Jurkat, Clone E6-1 (cell line): Measurements from ENCODE around the gene SLC25A47.
A peak's percentile ranks its signal among the peaks of the same experiment; 100 is the strongest.
"Not testable (repeated sequence)": the region's sequence is repeated elsewhere in the genome, so short reads cannot be mapped to it uniquely, and the experiment has no call there.

ENCODE experiments used
- DNase-seq: peaks from one replicate; pipeline ENCODE4 v3.0.0-alpha.2; 2011; ENCODE audit warnings: low read depth, low spot score
- H3K4me3 ChIP-seq: 2 replicates; pipeline ENCODE4 v1.5.1; 2011; ENCODE audit warnings: mild to moderate bottlenecking, low read length, control low read depth, moderate library complexity

The SLC25A47 gene

DNA sequence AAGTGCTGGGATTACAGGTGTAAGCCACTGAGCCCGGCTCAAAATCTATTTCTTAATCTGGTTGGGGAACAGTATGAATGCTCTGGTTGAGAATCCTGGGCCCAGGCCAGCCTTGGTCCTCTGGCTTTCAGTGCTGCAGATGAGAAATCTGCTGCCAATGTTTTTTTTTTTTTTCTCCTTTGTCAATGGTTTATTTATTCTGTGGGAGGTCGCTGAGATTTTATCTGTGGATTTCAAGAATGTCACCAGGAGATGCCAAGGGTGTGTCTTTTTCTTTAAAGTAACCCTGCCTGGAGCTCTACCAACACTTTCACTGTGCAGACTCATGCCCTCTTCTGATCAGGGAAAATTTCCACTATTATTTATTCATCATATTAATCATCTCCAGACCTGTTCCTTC, 20.5 kb upstream of the SLC25A47 start:
- no peak for DNase-seq
- H3K4me3 ChIP-seq: no peak overlapping the region

DNA sequence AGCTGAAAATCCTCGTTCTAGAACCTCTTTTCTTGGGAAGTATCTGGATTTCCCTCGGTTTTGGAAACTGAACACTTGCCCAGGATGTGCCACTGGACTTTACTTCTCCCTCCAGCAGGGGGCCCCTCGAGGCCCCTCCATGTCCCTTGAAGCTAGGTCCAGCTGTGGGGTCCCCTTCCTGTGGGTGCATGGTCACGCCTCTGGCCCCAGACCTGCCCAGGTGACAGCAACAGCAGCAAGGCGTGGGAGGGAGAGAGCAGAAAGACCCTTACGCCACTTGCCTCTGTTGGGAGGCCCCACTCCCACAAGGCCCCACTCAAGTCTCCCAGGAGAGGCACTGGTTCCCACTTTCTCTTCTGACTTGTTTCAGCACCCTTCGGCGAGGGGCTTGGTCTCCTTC, 20.0 kb upstream of the SLC25A47 start:
- no peak overlapping the region for H3K4me3 ChIP-seq
- DNase-seq: no peak

DNA sequence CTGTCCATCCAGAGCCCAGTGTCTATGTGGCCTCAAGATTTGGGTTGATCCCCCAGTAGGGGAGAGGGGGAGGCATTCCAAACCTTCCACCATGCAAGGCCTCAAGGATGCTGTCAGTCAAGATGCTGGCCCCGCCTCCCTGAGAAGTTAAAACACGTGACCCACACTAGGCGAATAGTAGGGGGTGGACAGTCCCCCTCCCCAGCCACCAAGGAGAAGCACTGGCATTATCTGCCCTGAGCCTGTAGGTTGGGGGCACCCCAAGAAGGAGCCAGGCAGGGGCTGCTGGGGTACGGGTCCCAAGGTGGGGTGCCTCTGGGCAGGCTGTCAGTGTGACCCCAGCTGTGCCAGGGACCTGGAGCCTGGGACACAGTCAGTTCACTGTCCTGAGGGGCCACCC, 19.2 kb upstream of the SLC25A47 start:
- no peak overlapping the region for H3K4me3 ChIP-seq
- no peak for DNase-seq

DNA sequence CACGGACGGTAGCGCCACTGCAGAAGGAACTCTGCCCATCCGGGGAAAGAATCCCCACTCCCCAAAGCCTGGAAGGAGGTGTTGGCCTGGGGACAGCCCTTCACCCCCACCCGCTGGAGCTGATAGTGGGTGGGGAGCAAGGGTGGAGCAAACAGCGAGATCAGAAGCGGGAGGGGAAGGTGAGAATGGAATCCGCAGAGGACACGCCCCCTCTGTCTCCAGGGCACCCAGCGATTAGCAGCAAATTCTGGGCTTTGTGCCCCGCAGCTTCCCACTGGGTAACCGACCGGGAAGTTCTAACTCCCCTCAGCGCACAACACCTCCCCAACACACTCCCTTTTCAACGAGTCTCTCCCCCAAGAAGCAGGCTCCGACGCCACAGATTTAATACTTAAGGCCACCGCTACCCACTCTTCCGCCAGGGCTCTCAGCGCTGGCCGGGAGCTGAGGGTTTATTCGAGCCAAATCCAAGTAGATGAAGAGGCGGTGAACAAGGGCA, 18.3 kb upstream of the SLC25A47 start:
- H3K4me3 ChIP-seq: peak overlapping the region; percentile 74
- peak; percentile 31 for DNase-seq

DNA sequence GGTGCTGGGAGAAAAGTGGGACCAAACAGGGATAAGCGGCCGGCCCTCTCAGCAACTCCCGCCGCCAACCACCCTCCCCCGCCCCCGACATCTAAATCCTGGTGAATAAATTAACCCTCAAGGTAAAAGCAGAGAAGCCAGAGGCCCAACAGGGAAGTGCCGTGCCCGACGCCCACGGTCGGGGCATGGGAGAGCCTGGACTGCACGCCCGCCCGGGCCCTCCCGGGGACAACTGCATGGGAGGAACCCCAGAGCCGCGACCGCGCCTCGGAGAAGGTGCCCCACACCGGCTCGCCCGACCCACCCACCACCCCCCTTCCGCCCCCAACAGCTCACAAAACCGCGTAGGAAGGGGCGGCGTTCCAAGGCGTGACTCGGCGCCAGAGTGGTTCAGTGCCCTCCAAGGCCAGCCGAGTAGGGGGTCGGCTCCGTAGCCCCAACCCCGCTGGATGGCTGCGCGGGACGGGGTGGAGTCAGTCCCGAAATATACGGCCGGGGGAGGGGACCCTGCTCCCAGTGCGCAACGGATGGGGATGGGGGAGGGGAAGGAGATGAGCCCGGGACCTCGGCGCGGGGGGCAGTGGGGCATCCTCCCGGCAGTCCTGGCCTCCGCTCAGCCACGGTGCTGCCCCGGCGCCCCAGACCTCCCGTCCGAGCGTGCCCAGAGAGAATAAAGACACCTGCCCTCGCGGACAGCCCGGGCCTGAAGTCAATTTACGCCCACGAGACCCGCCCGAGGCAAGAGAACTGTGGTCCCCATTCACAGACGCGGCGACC, 17.6 kb upstream of the SLC25A47 start:
- peak; percentile 62 for DNase-seq
- H3K4me3 ChIP-seq: peak overlapping the region; percentile 74

DNA sequence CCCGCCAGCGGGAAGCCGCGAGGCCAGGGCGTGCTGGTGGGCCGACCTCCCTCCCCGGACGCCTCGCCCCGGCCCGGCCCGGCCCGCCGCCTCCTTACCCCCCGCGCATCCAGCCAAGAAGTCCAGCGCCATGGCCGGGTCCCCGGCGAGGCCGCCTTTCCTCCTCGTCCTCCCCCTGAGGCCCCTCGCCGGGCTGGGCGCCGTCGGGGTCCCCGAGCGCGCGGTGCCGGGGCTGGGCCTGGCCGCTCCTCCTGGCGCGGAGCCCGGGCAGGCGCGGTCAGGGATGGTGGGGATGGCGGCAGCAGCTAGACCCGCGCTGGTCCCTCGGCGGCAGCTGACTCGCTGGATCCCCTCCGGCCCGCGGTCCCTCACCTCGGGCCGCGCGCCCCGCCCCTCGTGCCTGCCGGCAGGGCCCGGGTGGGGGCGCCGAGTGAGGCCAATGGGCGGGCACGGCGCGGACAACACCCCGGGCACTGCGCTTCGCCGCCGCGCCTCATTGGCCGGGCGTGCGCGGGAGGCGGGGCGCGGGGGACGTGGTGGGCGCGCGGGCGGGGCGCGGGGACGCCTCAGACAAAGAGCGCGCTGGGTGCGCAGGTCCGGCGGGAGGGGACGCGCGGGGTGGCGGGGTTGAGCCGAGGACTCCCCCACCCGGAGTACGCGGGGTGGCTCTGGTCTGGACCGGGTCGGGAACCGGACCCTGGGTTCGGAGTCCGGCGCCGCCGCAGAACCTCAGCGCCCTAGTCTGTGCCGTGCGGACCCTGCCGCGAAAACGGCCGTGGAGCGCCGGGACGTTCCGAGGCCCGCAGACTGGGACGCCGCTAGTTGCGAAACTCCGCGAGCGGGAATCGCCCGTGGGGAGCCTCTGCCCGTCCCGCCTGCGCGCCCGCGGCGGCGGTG, 16.8 kb upstream of the SLC25A47 start, which contains the start of gene SLC25A29:
Gene SLC25A29, minus strand, starts transcription at position 344 of the 897 bp plus-strand sequence. Its CDS starts 212 bp downstream, at position 132.
- DNase-seq: peak; percentile 64
- peak within 1 kb of the TSS; percentile 74 for H3K4me3 ChIP-seq

DNA sequence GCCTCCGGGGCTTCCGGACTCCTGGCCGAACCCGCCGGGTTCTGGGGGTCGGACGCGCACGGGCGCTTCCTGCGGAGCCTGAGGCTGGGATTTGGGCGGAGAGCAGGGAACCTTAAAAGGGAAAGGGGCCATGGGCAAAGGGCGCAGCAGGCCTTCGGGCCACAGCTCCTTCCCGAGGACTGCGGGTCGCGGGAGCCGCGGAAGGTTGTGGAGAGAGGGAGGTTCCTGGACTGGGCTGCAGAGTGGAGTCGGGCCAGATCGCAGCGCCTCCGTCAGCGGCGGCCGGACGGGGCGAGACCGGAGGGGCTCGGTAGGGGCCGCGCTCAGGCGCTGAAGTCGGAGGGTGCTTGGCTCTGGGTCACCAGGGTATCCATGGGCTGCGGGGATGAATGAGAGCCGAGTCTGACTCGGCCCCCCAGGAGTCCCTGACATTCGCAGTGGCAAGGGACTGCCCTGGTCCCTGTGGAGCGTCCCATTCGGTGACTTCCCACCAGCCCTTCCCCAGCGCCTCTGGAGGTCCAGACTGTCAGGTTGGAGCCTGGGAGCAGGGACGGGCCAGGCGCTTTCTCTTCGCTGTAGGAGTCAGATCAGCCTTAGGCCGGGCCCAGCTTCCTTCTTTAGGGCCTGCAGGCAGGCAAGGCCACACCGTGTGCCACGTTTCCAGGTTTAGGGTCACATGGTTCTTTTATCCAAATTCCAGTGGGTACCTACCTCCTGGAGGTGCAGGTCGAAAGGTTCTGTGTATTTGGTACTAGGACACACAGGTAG, 16.0 kb upstream of the SLC25A47 start:
- H3K4me3 ChIP-seq: peak overlapping the region; percentile 74
- DNase-seq: no peak

DNA sequence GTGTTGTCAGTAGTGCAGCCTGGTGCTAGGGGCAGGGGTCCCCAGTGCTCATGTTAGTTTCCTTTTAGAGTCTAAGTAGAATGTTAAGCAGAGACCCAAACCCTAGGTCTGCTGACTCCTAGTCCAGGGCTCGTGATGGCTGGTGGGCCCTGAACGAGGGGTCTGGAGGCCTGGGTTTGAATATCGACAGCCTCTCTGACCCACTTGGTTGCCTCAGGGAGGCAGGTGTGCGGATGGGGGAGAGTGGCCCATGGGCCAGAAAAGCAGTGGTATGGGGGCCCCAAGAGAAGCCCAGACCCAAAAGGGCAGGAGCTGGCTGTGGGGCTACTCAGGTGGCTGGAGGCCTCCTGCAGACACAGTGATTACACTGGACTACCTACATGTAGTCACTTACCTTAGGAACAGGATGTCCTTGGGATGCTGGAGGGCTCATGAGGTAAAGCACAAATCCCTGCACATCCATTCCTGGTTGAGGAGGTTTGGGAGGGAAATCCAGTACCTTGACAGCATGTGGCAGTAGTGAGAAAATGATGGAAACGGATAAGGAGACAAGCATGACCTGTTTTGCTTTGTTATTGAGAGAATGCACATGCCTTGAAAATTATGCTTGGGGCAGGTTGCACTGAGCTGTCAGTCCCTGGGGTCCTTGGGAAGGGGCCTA, 15.2 kb upstream of the SLC25A47 start:
- DNase-seq: no peak
- peak overlapping the region; percentile 74 for H3K4me3 ChIP-seq

DNA sequence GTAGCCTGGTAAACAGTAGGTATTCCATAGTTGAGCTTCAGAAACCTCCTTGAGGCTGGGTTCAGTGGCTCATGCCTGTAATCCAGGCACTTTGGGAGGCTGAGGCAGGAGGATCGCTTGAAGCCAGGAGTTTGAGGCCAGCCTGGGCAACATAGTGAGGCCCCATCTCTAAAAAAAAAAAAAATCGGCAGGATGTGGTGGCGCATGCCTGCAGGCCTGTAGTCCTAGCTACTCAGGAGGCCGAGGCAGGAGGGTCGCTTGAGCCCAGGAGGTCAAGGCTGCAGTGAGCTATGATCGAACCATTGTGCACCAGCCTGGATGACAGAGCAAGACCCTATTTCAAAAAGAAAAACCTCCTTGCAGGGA, 14.7 kb upstream of the SLC25A47 start:
- not testable (repeated sequence) for DNase-seq, H3K4me3 ChIP-seq

DNA sequence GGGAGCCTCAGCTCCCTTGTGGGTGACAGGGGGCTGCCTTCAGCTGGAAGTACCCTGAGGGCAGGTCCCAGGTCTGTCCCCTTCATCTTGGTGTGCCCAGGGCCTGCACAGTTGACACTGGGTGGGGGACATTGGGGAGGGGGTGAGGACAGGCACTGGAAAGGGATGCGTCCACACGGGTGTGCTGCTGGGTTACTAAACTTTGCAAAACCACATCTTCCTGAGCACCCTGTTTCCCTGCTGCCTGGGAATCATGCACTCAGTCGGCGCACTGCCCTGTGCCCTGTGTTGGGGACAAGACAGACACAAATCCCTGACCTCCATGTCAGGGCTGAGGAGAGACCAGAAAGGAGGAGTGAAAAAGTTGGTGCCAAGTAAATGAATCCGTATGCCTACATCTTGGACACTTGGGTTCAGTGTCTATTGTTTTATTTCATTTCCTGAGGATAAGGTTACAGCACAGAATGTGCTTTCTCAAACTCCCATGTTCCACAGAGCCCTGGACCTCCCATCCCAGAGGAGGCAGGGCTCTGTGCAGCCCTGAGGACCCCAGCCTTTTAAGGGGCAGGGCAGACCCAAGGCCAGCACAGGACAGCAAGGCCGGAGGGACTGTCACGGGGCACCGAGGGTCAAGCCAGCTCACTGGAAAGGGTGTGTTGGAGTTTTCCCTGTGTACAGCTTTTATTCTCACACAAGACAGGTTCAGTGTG, 14.0 kb upstream of the SLC25A47 start:
- no peak for DNase-seq
- no peak overlapping the region for H3K4me3 ChIP-seq

DNA sequence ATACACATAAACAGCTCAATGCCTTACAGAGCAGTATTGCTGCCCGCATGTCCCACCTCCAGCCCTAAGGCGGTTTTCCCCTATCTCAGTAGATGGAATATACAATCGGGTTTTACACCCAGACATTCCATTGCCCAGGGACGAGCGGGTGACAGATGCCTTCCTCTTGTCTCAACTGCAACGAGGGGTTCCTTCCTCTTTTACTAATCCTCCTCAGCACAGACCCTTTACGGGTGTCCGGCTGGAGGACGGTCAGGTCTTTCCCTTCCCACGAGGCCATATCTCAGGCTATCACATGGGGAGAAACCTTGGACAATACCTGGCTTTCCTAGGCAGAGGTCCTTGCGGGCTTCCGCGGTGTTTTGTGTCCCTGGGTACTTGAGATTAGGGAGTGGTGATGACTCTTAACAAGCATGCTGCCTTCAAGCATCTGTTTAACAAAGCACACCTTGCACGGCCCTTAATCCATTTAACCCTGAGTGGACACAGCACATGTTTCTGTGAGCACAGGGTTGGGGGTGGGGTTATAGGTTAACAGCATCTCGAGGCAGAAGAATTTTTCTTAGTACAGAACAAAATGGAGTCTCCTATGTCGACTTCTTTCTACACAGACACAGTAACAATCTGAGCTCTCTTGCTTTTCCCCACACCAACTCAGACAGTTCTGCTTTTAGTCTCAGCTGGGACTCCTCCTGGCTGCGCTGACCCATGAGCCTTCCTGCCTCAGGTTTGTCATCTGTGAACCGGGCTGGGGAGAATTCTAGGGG, 10.8 kb upstream of the SLC25A47 start:
- DNase-seq: not testable (repeated sequence)

DNA sequence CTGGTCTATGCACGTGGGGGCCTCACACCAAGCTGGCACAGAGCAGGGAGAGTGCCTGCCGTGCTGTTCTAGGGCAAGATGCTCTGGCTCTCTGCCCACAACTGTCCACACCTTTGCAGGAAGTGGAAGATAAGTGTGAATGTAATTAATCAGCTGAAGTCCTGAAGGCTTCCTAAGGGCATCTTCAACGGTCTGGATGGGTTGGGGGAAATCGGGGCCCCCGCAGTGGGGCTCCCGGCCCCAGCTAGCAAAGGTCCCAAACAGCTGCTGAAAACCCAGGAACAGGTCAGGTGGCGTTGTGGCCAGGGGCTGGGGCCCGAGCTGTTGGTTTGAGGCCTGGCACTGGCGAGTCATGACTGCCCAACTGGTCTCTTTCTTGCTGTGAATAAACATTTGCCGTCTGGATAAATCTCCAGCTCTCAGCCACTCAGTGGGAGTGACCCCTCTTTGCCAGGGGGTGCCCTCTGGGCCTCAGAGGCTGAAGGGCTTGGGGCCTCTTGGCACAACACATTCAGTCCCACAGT, 10.2 kb upstream of the SLC25A47 start:
- H3K4me3 ChIP-seq: no peak overlapping the region
- DNase-seq: no peak

More for the DNA sequence above, 10.8 kb upstream of the SLC25A47 start:
- not testable (repeated sequence) for H3K4me3 ChIP-seq

DNA sequence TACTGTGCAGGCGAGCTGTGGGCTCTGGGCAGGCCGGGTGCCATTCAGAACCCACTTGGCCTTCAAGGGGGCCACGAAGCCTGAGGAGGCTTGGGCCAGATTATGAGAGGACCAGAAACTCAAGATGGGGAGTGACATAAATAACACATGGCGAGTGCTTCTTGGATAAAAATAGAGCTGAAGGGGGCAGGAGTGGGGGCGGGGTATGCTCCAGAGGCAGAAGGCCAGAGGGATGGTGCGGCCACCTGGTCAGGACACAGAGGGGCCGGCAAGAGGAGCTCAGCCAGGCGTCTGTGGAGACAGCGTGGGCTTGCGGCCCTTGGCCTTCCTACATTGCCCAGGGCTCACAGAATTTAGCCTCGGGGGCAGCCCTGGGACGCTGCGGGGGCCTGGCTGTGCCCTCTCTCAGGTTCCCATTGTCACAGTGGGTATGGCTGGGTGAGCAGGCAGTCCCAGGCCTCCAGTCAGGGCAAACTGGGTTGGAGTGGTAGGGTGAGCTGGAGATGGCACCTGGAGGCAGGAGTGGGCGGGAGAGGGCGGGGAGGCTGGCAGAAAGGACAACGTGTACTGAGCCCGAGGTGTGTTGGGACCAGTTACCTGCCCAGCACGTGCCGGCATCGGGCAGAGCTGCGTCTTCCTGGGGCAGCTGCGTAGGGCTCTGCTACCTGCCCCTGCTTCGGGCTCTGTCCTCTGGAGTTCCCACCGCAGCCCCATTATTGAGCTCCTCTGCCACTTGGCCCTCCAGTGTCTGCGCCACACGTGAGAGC, 9.5 kb upstream of the SLC25A47 start:
- DNase-seq: no peak

DNA sequence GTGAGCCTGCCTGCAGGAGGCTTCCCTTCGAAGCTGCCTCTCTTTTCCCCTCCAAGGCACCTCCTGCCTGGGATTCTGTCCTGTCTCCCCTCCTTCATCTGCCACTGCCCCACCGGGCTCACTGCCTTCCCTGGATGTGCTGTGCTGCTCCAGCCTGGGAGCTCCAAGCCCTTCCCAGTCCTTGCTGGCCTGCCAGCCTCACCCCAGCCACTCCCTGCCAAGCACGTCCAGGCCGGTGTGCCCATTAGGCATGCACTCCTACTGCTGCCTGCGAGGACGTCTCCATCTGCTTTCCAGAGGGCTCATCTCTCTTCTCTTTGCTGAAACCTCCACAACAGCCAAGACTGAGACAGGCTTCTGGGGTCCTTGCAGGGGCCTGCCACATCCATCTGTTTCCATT, 8.4 kb upstream of the SLC25A47 start:
- no peak overlapping the region for H3K4me3 ChIP-seq
- DNase-seq: no peak

More for the DNA sequence above, 9.5 kb upstream of the SLC25A47 start:
- no peak overlapping the region for H3K4me3 ChIP-seq

DNA sequence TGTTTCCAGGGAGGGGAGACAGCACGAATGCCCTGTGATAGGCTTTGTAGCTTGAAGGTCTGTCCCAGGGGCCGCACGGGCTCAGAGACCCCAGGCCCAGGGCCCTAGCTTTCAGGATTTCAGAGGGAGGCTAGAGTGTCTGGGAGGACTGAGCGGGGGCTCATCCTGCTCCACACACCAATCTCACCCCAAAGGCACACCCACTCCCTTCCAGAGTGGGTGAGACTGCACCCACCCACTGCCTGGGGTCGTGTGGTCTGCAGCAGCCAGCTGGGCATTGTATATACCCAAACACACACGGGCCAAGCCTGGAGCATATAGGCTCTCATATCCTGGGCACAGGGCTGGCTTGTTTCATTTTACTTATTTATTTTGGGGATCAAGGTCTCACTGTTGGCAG, 5.8 kb upstream of the SLC25A47 start:
- no peak overlapping the region for H3K4me3 ChIP-seq
- no peak for DNase-seq

DNA sequence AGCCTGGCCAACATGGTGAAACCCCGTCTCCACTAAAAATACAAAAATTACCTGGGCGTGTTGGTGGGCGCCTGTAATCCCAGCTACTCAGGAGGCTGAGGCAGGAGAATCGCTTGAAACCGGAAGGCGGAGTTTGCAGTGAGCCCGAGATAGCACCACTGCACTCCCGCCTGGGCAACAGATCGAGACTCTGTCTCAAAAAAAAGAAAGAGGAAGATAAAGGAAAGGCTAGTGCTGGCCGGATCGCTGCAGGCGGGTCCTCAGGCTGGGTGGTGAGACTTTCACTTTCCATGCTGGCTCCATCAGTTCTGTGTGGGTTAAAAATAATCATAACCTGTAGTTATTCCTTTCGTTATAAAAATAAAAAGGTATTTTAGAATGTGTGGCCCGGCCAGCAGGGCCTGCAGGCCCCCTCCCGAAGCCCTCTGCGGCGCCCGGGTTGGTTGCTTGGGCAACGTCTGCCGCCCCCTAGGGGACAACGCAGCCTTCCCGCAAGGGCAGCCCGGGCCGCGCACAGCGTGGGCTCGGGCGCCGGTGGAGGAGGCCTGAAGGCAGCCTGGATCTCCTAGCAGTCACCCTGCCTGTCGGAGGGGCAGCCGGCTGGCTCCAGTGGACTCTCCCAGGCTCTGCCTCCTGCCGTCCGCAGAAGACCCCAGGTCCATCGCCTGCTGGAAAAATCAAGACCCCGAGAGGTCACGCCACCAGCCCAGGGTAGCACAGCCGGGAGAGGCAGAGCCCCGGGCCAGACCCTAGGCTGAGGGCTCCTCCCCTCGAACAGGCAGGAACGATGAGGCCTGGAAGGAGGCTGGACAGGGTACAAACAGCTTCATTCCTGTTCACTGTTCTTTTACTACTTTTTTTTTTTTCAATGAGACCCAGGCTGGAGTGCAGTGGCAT, 5.0 kb upstream of the SLC25A47 start:
- no peak overlapping the region for H3K4me3 ChIP-seq
- DNase-seq: peak; percentile 42
